Tibial artery (tissue), 4 donors: ENCODE results near the gene FLNA.

ENCODE experiments used
- DNase-seq, 2 donors: peaks; one replicate each; pipeline ENCODE4 v3.0.0-alpha.2; 2019
- H3K27ac ChIP-seq, 2 donors: fragments of 200-600 bp; sonication (generic) in 1 of 2; 1 replicate in 1 of 2; 2 replicates in 1 of 2; pipeline ENCODE4 v1.5.1; 2018 to 2019; ENCODE audit warnings: mild to moderate bottlenecking in 1 of 2
- H3K27me3 ChIP-seq, 2 donors: fragments of 200-600 bp; sonication (generic) in 1 of 2; one replicate each; pipeline versions ENCODE4 v1.5.1 to v1.6.0; 2016 to 2019
- H3K36me3 ChIP-seq, 3 donors: fragments of 200-600 bp; sonication (generic) in 2 of 3; one replicate each; pipeline ENCODE4 v1.5.1; 2016 to 2019; ENCODE audit warnings: mild to moderate bottlenecking in 2 of 3
- H3K4me1 ChIP-seq, 4 donors: fragments of 200-600 bp; sonication (generic) in 2 of 4; 1 replicate in 3 of 4; 2 replicates in 1 of 4; pipeline ENCODE4 v1.5.1; 2016 to 2019
- H3K4me3 ChIP-seq, 2 donors: fragments of 200-600 bp; sonication (generic) in 1 of 2; 1 replicate in 1 of 2; 2 replicates in 1 of 2; pipeline ENCODE4 v1.5.1; 2018 to 2019; ENCODE audit warnings: mild to moderate bottlenecking in 2 of 2
- H3K9me3 ChIP-seq, 3 donors: fragments of 200-600 bp; sonication (generic) in 1 of 3; one replicate each; pipeline ENCODE4 v1.5.1; 2016 to 2019
- intact Hi-C: fragments of 100-400 bp; cut with DNase I; formaldehyde crosslinking; loops from one replicate; pipeline ENCODE4 v1.15.0; 2023; ENCODE audit warnings: low total_unique reads
- TF ChIP-seq, protein P1 (sequence below), 2 experiments: fragments of 200-600 bp in 1 of 2; fragments of 450-650 bp in 1 of 2; IDR thresholded peaks; one replicate each; pipeline ENCODE4 v1.5.1; 2017 to 2019; ENCODE audit warnings: antibody characterized with exemption in 2 of 2, mild to moderate bottlenecking in 1 of 2, moderate library complexity in 1 of 2

Gene FLNA

GRCh38 chrX:154366666-154367055 is 7.8 kb downstream of the FLNA start:
- peak overlapping the region; percentile 78 to 85 for H3K4me3 ChIP-seq
- H3K27ac ChIP-seq: peak overlapping the region; percentile 96 to 98
- H3K36me3 ChIP-seq: peaks cover 77 to 82% (median 82%) of the 10 kb centered on the region in 3 donors

GRCh38 chrX:154365997-154366665 is 8.3 kb downstream of the FLNA start:
- peak overlapping the region; percentile 96 to 98 for H3K27ac ChIP-seq
- H3K9me3 ChIP-seq: no peaks in the 10 kb centered on the region
- H3K4me3 ChIP-seq: peak overlapping the region; percentile 78 to 85
- no peak for DNase-seq
- peaks cover 0 to 59% (median 42%) of the 10 kb centered on the region in 4 donors for H3K4me1 ChIP-seq
- intact Hi-C loops: no loop called here
- TF ChIP-seq, protein P1, sequence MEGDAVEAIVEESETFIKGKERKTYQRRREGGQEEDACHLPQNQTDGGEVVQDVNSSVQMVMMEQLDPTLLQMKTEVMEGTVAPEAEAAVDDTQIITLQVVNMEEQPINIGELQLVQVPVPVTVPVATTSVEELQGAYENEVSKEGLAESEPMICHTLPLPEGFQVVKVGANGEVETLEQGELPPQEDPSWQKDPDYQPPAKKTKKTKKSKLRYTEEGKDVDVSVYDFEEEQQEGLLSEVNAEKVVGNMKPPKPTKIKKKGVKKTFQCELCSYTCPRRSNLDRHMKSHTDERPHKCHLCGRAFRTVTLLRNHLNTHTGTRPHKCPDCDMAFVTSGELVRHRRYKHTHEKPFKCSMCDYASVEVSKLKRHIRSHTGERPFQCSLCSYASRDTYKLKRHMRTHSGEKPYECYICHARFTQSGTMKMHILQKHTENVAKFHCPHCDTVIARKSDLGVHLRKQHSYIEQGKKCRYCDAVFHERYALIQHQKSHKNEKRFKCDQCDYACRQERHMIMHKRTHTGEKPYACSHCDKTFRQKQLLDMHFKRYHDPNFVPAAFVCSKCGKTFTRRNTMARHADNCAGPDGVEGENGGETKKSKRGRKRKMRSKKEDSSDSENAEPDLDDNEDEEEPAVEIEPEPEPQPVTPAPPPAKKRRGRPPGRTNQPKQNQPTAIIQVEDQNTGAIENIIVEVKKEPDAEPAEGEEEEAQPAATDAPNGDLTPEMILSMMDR (IDR thresholded peaks at IDR 0.05): no peak
- peaks cover 83 to 87% (median 86%) of the 10 kb centered on the region in 3 donors for H3K36me3 ChIP-seq
- no peaks in the 10 kb centered on the region for H3K27me3 ChIP-seq

More at GRCh38 chrX:154366666-154367055, 7.8 kb downstream of the FLNA start:
- H3K27me3 ChIP-seq: no peaks in the 10 kb centered on the region
- TF ChIP-seq, protein P1 (IDR thresholded peaks at IDR 0.05): no peak
- peaks cover 0 to 59% (median 41%) of the 10 kb centered on the region in 4 donors for H3K4me1 ChIP-seq
- no peaks in the 10 kb centered on the region for H3K9me3 ChIP-seq
- intact Hi-C loops: no loop called here
- peak in 1 of 2 donors; percentile 77 for DNase-seq

DNA sequence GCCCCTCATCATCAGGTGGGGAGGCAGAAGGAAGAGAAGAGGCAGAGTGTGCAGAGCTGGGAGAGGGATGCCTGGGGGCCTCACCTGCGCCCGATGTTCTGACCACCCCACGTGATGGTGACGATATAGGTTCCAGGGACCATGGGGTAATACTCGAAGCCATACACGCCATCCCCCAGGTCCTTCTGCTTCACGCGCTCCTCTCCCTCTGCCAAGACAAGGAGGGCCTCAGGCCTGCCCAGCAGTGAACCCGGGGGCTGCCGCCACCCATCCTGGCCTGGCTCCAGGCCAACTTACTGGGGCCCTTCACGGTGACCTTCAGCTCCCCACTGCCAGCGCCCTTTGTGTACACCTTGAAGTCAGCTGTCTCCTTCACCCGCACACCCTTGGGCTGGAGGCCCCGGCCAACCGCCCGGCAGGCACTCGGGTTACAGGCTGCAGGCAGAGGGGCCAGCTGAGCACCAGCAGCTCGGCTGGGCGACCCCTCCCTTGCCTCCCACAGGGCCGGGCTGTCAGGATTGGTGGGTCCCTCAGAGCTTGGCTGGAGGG is 9.3 kb downstream of the FLNA start:
- TF ChIP-seq, protein P1 (IDR thresholded peaks at IDR 0.05): no peak
- Histone ChIP-seq H3K4me3 (peak overlapping the region in 1 of 2 donors; percentile 78), H3K4me1 (peaks cover 0 to 64% (median 42%) of the 10 kb centered on the region in 4 donors), H3K36me3 (peaks cover 81 to 85% (median 83%) of the 10 kb centered on the region in 3 donors), H3K27ac (peak overlapping the region; percentile 96 to 98), H3K9me3 (no peaks in the 10 kb centered on the region), H3K27me3 (no peaks in the 10 kb centered on the region)
- intact Hi-C loops: no loop called here
- DNase-seq: no peak

DNA sequence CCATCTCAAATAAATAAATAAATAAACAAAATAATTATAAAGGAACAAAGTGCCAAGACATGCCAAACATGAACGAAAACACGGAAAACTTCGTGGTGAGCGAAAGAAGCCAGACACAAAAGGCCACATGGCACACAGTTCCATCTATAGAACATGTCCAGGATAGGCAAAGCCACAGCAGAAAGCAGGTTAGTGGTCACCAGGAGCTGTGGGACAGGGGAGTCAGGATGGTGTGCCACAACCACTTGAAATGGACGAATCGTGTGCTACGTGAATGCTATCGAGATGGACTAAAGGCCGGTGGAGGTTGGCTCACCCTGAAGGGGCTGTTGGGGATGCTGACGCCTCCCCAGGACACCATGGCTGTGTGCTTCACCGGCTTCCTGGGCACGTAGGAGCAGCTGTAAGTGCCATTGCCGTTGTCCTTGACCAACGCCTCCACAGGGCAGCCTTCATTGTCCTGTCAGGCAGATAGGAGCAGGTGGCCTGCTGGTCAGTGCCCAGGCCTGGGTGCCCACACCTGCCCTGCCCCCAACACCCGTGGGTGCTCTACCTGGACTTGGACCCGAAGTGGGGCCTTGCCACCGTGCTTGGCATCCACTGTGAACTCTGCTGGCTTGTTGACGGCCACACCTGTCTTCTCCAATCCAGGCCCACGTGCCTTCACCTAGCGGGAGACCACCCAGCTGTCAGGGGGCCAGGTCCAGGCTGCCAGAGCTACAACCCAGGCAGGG is 10.6 kb downstream of the FLNA start:
- TF ChIP-seq, protein P1 (IDR thresholded peaks at IDR 0.05): no peak
- Histone ChIP-seq H3K9me3 (no peaks in the 10 kb centered on the region), H3K36me3 (peaks cover 88 to 93% (median 90%) of the 10 kb centered on the region in 3 donors), H3K4me3 (no peak overlapping the region), H3K4me1 (peaks cover 0 to 77% (median 43%) of the 10 kb centered on the region in 4 donors), H3K27me3 (no peaks in the 10 kb centered on the region), H3K27ac (peak overlapping the region; percentile 96 to 98)
- DNase-seq: no peak
- intact Hi-C loops: no loop called here

GRCh38 chrX:154362085-154362742 is 12.2 kb downstream of the FLNA start:
- intact Hi-C loops: no loop called here

More at GRCh38 chrX:154362085-154362742, 12.2 kb downstream of the FLNA start:
- TF ChIP-seq, protein P1 (IDR thresholded peaks at IDR 0.05): no peak
- Histone ChIP-seq H3K36me3 (peaks cover 93 to 98% (median 93%) of the 10 kb centered on the region in 3 donors), H3K9me3 (no peaks in the 10 kb centered on the region), H3K4me1 (peaks cover 0 to 79% (median 33%) of the 10 kb centered on the region in 4 donors), H3K4me3 (no peak overlapping the region), H3K27ac (peak overlapping the region; percentile 50 to 98), H3K27me3 (no peaks in the 10 kb centered on the region)
- DNase-seq: no peak
